Fibroblast of gingiva (primary cell): ENCODE results near the gene PTTG1.

ENCODE experiments used
- DNase-seq: peaks from one replicate; pipeline ENCODE4 v3.0.0-alpha.2; 2011; ENCODE audit warnings: low read depth

PTTG1 gene

GRCh38 chr5:160473681-160474080 is 52.0 kb downstream of the PTTG1 start:
- no peak for DNase-seq

DNA sequence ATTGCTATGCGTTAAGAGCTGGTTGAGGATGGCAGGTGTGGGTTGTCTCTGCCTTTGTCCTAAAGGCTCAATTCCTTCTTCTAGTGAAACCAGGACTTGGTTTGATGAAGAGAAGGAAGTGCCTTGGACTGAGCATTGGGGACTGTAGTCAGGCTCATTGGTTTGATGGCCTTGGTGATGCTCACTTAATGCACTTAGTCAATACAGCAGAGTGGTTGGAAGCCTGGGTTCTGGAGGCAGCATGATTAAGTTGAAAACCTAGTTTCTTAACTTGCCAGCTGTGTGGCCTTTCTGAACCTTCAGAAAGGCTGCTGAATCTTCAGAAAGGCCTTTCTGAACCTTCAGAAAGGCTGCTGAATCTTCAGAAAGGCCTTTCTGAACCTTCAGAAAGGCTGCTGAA is 52.4 kb downstream of the PTTG1 start:
- no peak for DNase-seq

DNA sequence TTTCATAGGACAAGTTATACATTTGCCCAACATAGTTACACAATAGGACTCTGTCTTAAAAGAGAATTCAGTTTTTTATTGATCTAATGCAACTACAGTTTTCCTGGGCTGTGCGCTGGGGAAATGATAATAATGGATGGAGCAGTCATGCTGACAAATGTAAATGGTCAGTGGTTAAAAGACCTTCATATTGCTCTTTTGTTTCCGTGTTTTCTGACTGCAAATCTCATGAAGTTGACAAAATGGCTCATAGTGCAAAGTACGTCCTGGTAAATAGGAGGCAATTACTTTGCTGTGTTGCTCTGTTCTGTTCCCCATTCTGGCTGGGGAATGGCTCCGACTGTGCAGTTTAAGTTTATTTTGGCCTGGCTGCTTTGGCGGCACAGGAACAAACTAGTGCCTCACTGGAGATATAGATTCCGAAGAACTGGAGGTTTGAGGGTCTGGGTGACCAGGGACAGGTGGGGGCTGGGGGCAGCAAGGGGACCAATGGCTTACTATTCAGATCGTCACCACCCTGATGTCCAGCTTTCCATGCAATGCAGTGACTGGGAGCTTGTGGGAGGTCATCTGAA is 54.3 kb downstream of the PTTG1 start:
- no peak for DNase-seq

DNA sequence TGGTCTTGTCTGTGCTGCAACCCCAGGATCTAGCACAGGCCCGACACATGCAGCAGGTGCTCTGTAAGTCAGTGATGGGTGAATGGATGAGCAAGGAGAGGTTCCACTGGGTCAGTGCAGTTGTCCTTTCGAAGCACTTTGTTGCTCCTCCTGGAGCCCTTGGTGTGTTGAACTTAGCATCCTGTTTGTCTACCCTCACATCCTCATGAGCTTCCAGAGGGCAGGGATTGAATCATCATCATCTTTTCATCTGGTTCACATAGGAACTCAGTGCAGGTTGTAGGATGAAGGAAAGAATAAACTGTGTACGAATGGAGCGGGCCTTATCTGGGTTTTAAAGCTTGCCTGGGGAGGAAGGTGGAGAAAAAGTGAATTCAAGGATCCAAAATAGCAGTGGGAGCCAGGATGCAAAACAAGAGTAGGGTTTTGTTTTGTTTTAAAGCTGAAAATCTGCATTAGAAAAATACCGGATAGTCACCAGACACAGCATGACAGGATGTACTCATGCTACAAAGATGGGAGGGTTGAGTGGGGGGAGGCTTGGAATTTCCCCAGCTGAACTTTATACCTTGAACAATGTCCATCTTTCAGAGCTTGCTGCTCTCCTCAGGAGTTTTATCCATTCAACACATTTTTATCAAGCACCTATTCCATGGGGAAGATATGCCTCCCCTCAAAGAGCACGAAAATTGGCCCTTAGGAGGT is 55.8 kb downstream of the PTTG1 start:
- no peak for DNase-seq

DNA sequence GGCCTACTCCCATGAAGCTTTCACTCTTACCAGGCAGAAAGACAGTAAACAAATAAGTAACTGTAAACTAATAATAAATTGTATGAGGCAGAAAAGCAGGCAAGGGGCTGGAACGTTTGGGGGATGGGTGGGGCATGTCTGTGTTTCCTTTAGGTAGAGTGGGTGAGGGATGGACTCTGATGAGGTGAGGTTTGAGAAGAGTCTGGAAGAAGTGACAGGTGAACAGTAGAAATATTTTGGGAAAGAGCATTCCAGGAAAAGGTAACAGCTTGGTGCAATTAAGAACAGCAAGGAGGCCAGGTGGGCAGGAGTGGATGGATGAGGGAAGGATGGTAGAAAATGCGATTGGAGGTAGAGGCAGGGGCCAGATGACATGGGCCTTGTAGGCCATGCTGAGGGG is 56.5 kb downstream of the PTTG1 start:
- no peak for DNase-seq
